CD1c-positive myeloid dendritic cell (primary cell): ENCODE data around the gene TTC28.
A peak's percentile ranks its signal among the peaks of the same experiment; 100 is the strongest.
"Not testable (repeated sequence)": the region's sequence is repeated elsewhere in the genome, so short reads cannot be mapped to it uniquely, and the experiment has no call there.

Experiments used
- DNase-seq: peaks from one replicate; pipeline ENCODE4 v3.0.0-alpha.2; 2016; ENCODE audit errors: extremely low spot score

The TTC28 gene

GRCh38 chr22:28488825-28489224 is 190.8 kb downstream of the TTC28 start:
- DNase-seq = no peak

GRCh38 chr22:28484662-28485061 is 195.0 kb downstream of the TTC28 start:
- DNase-seq = no peak

DNA sequence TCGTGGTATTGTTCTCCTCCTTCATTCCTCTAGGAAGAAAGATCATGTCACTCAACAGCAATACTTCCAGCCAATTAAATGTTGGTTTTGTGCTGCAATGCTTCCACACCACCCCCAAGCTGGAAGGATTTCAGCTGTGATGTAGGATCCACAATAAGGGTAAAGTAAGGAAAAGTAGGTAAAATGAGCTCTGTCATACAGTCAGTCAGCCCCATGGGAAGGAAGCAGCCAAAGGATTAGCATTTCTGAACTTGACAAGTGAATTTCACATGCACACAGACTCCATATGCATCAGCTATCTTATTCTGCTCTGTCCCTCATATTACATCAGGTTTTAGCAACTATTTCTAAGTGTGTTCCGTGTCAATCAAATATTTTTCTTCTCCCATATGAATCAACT is 197.9 kb downstream of the TTC28 start:
- no peak for DNase-seq

- no peak for DNase-seq
Measured at GRCh38 chr22:28480000-28480715, 199.5 kb downstream of the TTC28 start.

DNA sequence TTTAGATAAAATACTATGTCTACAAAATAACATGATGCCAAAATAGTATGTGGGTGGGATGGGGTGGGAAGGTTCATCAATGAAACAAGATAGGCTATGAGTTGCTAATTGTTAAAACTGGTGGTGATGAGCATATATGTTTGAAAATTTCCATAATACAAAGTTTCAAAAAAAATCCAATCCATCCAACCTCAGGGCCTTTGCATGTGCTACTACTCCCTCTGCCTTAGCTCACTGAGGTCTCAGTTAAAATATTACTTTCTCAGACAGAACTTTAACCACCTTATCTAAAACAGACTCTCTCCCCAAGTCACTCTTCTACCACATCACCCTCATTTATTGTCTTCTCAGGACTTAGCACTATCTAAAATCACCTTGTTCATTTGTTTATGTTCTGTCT is 201.1 kb downstream of the TTC28 start:
- no peak for DNase-seq

- no peak for DNase-seq
Measured at GRCh38 chr22:28477556-28477955, 202.1 kb downstream of the TTC28 start.

DNA sequence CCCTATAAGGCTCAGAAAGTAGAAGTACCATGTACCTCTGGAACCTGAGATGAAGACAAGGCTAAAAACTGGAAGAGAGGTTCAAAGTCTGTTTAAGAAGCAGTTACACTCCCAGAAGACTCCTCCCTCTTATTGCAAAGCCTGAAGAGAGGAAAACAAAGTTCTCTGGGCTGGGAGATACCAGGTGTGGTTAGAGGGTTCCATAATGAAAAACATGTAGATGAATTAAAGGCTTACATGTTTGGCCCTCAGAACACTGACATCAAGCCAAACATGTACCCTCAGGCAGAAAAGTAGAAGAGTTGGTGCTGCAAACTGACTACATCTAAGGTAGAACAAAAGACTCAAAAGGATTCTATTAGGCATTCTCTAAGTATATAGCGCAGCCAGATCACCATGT is 205.3 kb downstream of the TTC28 start:
- no peak for DNase-seq

- DNase-seq = no peak
Measured at GRCh38 chr22:28473258-28473657, 206.4 kb downstream of the TTC28 start.

DNA sequence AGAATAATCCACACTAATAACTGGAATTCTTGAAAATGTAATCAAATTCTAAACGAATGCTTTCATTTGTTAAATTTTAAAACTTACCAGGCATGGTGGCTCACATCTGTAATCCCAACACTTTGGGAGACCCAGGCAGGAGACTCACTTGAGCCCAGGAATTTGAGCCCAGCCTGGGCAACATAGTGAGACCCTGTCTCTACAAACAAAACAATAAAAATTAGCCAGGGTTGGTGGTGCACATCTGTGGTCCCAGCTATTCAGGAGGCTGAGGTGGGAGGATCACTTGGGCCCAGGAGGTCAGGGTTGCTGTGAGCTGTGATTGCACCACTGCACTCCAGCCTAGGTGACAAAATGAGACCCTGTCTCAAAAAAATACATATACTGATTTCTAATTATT is 212.6 kb downstream of the TTC28 start:
- DNase-seq = not testable (repeated sequence)

DNA sequence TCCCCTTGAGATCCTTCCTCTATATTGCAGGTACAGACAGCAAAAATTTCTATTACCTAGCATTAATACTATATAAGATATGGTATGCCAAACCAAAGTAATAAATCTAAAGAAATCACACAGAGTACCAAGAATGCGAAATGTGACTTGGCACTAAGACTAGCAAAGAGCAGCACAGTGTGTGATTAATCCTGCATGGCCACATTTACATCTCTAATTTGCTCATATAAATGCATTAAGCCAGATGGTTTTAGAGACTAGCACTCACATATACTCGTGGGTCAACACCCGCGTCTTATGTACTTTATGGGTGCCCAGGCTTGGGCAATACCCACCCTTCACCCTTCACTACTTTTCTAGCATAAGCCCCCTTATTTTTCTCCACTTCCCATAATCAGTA is 213.2 kb downstream of the TTC28 start:
- no peak for DNase-seq

DNA sequence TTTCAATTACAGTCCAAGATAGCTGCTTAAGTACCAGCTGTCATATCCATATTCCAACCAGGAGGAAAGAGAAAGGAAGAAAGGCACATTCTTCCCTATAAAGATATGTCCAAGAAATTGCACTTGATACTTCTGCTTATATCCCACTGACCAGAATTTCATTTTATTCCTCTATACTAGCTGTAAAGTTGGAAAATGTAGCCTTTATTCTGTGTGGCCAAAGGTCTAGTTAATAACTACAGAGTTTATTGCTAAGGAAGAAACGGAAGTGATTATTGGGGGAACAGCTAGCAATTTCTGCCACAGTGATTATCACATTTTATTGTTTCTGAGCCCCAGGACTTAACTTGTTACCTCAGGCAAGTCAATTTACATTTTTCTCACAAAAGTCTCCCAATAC is 213.8 kb downstream of the TTC28 start:
- DNase-seq = no peak

DNA sequence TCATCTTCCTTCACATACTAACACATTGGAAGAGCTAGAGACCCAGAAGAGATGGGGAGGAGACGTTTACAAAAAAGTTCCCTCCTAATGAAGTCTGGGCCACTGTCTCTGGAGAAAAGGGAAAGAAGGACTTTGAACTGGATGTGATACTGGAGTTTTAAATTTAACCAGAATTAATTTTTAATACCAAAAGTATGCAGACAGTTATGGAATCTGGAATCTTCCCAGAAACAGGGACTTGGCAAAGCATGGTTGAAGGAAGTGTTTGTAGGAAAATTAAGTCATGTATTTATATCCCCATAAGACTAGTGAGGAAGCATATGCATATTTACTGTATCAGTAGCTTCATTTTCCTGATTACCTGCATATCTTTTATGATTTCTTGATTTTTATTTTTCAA is 215.5 kb downstream of the TTC28 start:
- DNase-seq = no peak

GRCh38 chr22:28463408-28463807 is 216.2 kb downstream of the TTC28 start:
- DNase-seq = not testable (repeated sequence)

DNA sequence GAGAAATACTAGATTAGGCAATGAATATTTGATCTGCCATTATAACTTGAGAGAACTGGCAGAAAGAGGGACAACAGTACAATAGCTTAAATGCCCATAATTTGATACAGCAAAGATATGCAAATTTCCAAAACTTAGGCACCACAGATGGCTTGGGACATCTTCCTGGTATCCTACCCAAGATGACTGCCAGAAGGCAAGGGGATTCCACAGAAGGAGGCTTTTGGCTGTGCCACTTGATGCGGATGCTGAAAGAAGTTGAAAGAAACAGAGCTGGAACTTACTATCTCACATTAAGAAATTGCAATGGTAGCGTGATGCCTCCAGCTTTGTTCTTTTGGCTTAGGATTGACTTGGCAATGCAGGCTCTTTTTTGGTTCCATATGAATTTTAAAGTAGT is 216.7 kb downstream of the TTC28 start:
- no peak for DNase-seq

DNA sequence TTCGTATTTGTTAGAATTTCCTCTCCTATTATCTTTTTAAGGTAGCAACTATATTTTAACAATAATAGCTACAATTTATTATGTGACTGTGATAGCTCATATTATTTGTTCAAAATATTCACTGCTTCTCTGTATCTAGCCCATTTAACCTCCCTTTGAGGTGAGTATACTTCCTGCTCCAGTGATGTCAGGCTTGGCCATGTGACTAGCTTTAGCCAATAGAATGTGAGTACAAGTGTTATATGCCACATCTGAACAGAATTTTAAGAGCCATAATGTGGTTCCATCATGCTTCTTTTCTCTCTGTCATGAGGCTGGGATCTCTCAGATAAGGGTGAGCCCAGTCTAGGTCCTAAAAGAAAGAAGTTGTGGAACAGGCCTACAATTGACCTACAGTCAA is 217.6 kb downstream of the TTC28 start:
- no peak for DNase-seq

- no peak for DNase-seq
Measured at GRCh38 chr22:28454431-28455064, 225.1 kb downstream of the TTC28 start.

- no peak for DNase-seq
Measured at GRCh38 chr22:28450109-28450508, 229.5 kb downstream of the TTC28 start.

DNA sequence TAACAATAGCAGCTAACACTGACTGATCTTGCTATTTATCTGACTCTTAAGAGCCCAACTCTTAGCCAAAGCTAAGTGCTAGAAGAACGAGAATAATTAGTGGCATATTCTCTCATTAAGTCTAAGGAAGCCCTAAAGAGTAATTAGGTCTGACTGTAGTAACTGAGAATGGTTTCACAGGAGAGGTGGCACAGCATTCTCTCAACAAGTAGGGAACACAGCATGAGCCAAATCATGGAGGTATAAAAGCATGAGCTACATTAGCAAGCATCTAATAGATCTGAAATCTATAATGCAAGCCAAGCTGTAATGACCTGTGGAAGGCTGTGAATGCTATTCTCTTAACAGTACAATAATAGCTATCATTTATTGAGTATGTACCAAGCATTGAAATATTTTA is 230.6 kb downstream of the TTC28 start:
- DNase-seq = no peak

- no peak for DNase-seq
Measured at GRCh38 chr22:28448625-28449024, 231.0 kb downstream of the TTC28 start.

GRCh38 chr22:28444659-28445058 is 235.0 kb downstream of the TTC28 start:
- no peak for DNase-seq

DNA sequence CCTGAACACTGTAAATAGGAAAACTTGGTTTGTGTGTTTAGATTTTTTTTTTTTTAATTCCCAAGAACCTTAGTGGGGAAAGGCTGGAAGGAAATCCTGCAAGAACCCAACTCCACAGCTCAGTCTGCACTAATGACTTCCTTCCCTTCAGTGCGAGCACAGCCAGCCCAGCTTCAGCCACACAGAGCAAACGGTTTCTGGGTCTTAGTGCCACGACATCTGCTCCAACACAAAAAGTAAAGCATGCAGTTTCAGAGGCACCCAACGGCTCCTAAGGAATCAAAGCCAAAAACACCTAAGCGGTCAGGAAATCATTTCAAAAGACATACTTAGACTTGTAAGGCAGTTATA is 236.1 kb downstream of the TTC28 start:
- peak; percentile 7 for DNase-seq

- no peak for DNase-seq
Measured at GRCh38 chr22:28442711-28443525, 236.7 kb downstream of the TTC28 start.

DNA sequence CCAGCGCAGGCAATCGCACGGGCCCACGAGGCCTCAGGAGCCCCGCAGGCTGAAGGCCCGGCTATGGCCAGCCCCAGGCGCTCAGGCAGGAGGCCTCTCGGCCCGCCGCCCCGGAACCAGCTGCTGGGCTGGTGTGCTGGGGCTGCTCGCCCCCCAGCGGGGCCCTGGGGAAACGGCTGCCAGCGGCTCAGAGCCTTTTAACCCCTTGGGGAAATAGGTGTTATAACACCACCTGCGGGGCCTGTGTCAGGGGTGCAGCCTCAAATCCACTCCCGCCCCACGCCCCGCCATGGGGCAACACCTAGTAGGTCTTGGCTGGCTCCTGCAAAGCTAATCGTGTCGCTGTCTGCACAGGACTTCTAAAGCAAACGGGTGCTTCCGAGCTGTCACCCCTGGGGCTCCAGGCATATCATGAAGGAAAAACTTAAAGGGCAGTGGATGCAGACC is 237.4 kb downstream of the TTC28 start:
- peak; percentile 69 for DNase-seq
